GM12891 (cell line): ENCODE results near the gene RANBP3.

ENCODE experiments used
- POLR2A ChIP-seq: IDR thresholded peaks from 2 replicates; pipeline ENCODE4 v1.6.1; 2011; ENCODE audit warnings: low read depth, low read length, control low read depth
- SPI1 ChIP-seq: IDR thresholded peaks from 2 replicates; pipeline ENCODE4 v1.6.1; 2011; ENCODE audit warnings: low read depth, low read length, control low read depth

DNA sequence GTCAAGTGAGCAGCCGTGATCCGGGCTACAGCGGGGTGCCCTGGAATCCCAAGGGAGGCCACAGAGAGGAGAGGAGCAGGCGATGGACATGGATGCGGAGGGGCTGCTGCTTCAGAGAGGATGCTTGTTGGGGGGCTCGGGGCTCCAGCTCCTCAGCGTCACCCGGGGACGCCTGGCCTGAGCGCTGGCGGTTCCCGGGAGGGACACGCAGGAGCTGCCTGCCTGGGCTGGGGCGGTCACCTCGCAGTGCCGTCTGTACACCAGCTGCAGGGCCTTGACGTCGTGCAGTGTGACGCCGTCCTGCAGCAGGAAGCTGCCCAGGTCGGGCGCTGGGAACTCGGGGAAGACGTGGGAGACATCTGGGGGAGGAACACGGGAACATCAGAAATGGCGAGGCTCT is 29.9 kb upstream of the RANBP3 start:
- TF ChIP-seq SPI1 (no peak), POLR2A (no peak)
